Lower lobe of right lung (tissue), 2 donors: Measurements from ENCODE around the gene IGLL5. TPM values are rescaled to one million over a fixed set of nuclear protein-coding genes. Genes with fewer than 3 reads are reported as not detected.

Source experiments
- ATAC-seq, 2 donors: fragments of 200-7000 bp; cut with Tn5 transposase; one replicate each; pipeline ENCODE4 v1.9.1; 2020 to 2022; ENCODE audit warnings: mild to moderate bottlenecking in 2 of 2, moderate library complexity in 2 of 2
- DNase-seq: peaks from one replicate; pipeline ENCODE4 v3.0.0-alpha.2; 2020
- H3K27ac ChIP-seq: fragments of 200-600 bp; one replicate; pipeline ENCODE4 v1.8.0; 2022
- H3K27me3 ChIP-seq: fragments of 200-600 bp; one replicate; pipeline ENCODE4 v1.8.0; 2022; ENCODE audit warnings: low read depth
- H3K36me3 ChIP-seq: fragments of 200-600 bp; one replicate; pipeline ENCODE4 v1.8.0; 2022; ENCODE audit warnings: mild to moderate bottlenecking
- H3K4me1 ChIP-seq: fragments of 200-600 bp; one replicate; pipeline ENCODE4 v1.8.0; 2022
- H3K4me3 ChIP-seq: fragments of 200-600 bp; one replicate; pipeline ENCODE4 v1.8.0; 2022; ENCODE audit warnings: mild to moderate bottlenecking
- H3K9me3 ChIP-seq: fragments of 200-600 bp; one replicate; pipeline ENCODE4 v1.8.0; 2022
- CTCF ChIP-seq: fragments of 200-600 bp; IDR thresholded peaks from one replicate; pipeline ENCODE4 v1.8.0; 2022; ENCODE audit warnings: antibody characterized with exemption, mild to moderate bottlenecking
- intact Hi-C: fragments of 100-400 bp; cut with DNase I; formaldehyde crosslinking; loops from one replicate; pipeline ENCODE4 v1.11.0; 2022
- total RNA-seq: library from RNA; stranded (reverse); fragmentation: NEBNext Ultra II Directional; extraction: Animal tissue kit (Norgen Biotek cat#: 25700); gene quantifications from one replicate; pipeline ENCODE4 v1.2.1, GENCODE V29; 2021
- donor health status: DM: no; HTN: yes; CAD: no; lungs with severe emphysema.

The IGLL5 gene
- total RNA-seq, 1 donor from 2014 or later: 11.1 TPM

GRCh38 chr22:22883090-22883727 is 4.4 kb upstream of the IGLL5 start:
- Histone ChIP-seq H3K4me3 (no peak overlapping the region), H3K36me3 (no peaks in the 10 kb centered on the region), H3K9me3 (no peaks in the 10 kb centered on the region), H3K4me1 (no peaks in the 10 kb centered on the region), H3K27me3 (peaks cover 16% of the 10 kb centered on the region), H3K27ac (no peak overlapping the region)
- no peak for DNase-seq
- no peak for ATAC-seq
- intact Hi-C loops: no loop called here
- TF ChIP-seq CTCF: no peak

- intact Hi-C loops: no loop called here
- TF ChIP-seq CTCF: peak; percentile 62
- Histone ChIP-seq H3K4me1 (no peaks in the 10 kb centered on the region), H3K36me3 (no peaks in the 10 kb centered on the region), H3K9me3 (no peaks in the 10 kb centered on the region), H3K27ac (no peak overlapping the region), H3K27me3 (peaks cover 16% of the 10 kb centered on the region), H3K4me3 (no peak overlapping the region)
- DNase-seq: no peak
- ATAC-seq: peak; percentile 67 to 79
Measured at GRCh38 chr22:22884010-22884887, 3.4 kb upstream of the IGLL5 start.

- peaks cover 13% of the 10 kb centered on the region for H3K27me3 ChIP-seq
- DNase-seq (no peak), ATAC-seq (no peak)
- H3K27ac ChIP-seq: no peak overlapping the region
- no peak overlapping the region for H3K4me3 ChIP-seq
- TF ChIP-seq CTCF: no peak
- no peaks in the 10 kb centered on the region for H3K9me3 ChIP-seq
- no peaks in the 10 kb centered on the region for H3K4me1 ChIP-seq
- H3K36me3 ChIP-seq: no peaks in the 10 kb centered on the region
- intact Hi-C loops: no loop called here
Measured at GRCh38 chr22:22884888-22885840, 2.5 kb upstream of the IGLL5 start.

- Histone ChIP-seq H3K4me3 (no peak overlapping the region), H3K9me3 (no peaks in the 10 kb centered on the region), H3K4me1 (no peaks in the 10 kb centered on the region), H3K36me3 (no peaks in the 10 kb centered on the region), H3K27me3 (peaks cover 8% of the 10 kb centered on the region), H3K27ac (no peak overlapping the region)
- ATAC-seq (no peak), DNase-seq (no peak)
- intact Hi-C loops: no loop called here
- no peak for TF ChIP-seq CTCF
Measured at GRCh38 chr22:22886546-22886945, 1.1 kb upstream of the IGLL5 start.
